ENCODE data around the gene LRFN5. TPM values are rescaled to one million over a fixed set of nuclear protein-coding genes. Genes with fewer than 3 reads are reported as not detected.

Gene LRFN5
- polyA plus RNA-seq, 1 of the 3 experiments (the other 2 are of a cell fraction): not detected

DNA sequence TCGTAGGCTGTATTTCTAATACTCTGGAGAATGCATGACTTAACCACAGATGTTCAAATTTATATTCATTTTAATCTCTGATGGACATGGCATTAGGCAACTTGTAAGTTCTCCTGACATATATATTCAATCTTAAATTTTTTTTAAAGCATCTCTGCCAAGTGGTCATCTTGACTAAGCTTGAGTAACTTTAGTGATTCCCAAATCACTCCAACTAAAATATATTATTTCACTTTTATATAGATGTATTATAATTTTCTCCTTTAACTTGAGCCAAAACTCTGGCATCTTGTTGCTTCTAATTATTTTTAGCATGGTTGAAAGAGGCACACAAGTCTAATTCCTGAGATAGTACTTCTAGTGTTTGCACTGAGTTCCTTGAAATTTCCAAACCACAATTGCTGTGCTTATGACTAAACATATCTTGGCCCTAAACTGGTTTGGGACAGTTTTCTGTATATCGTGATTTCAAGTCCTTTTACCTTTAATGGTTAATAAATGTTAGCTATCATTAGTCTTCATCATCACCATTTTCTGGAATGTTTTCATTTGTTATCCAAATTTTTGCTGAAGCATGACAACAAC is 8.4 kb downstream of the LRFN5 start:
- CTCF ChIA-PET: no interaction called here
- no peaks in the 10 kb centered on the region; the same call in 1 of the 2 replicates for H3K27me3 ChIP-seq (ENCODE audit: insufficient read depth)
- no peaks in the 10 kb centered on the region for H3K4me1 ChIP-seq (ENCODE audit: control insufficient read depth in 1 of 2, insufficient read depth in 2 of 2, low read depth in 1 of 2, low read length in 1 of 2)
- POLR2A ChIA-PET: no interaction called here
- no peaks in the 10 kb centered on the region for H3K36me3 ChIP-seq (replicated peaks in 1 of 2; ENCODE audit: control insufficient read depth in 1 of 2, insufficient read depth in 2 of 2, low read length in 1 of 2)
- H4K20me1 ChIP-seq (ENCODE audit: insufficient read depth): no peaks in the 10 kb centered on the region
- H3K4me3 ChIP-seq (ENCODE audit: low read depth in 2 of 2, low read length in 1 of 2): no peak overlapping the region
- no peak overlapping the region for H3K9ac ChIP-seq
- no peak overlapping the region for H3K4me2 ChIP-seq
- H3F3A ChIP-seq (replicated peaks; ENCODE audit: insufficient read depth): no peaks in the 10 kb centered on the region
- H3K79me2 ChIP-seq (ENCODE audit: insufficient read depth): no peaks in the 10 kb centered on the region
- DNase-seq: no peak
- H3K27ac ChIP-seq (ENCODE audit: low read depth in 2 of 2, low read length in 1 of 2): no peak overlapping the region
- TF ChIP-seq TCF12 (IDR thresholded peaks at IDR 0.05) (no peak), JUND (IDR thresholded peaks at IDR 0.05) (no peak), SMC3 (IDR thresholded peaks at IDR 0.05; ENCODE audit: low read depth, low read length) (no peak), EZH2phosphoT487 (IDR thresholded peaks at IDR 0.05; ENCODE audit: borderline replicate concordance, low read depth) (no peak), GABPA (IDR thresholded peaks at IDR 0.05; ENCODE audit: low read depth) (no peak), RFX5 (IDR thresholded peaks at IDR 0.05; ENCODE audit: low read length) (no peak), TAF1 (IDR thresholded peaks at IDR 0.05; ENCODE audit: borderline replicate concordance, low read depth, low read length) (no peak), YY1 (IDR thresholded peaks at IDR 0.05; ENCODE audit: low read depth) (no peak), SIN3A (IDR thresholded peaks at IDR 0.05; ENCODE audit: borderline replicate concordance, low read depth, low read length) (no peak), NRF1 (IDR thresholded peaks at IDR 0.05; ENCODE audit: low read depth, low read length) (no peak)
- TF ChIP-seq, protein P1, sequence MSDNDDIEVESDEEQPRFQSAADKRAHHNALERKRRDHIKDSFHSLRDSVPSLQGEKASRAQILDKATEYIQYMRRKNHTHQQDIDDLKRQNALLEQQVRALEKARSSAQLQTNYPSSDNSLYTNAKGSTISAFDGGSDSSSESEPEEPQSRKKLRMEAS (IDR thresholded peaks at IDR 0.05; ENCODE audit: low read depth): no peak
- TF ChIP-seq, protein P2, sequence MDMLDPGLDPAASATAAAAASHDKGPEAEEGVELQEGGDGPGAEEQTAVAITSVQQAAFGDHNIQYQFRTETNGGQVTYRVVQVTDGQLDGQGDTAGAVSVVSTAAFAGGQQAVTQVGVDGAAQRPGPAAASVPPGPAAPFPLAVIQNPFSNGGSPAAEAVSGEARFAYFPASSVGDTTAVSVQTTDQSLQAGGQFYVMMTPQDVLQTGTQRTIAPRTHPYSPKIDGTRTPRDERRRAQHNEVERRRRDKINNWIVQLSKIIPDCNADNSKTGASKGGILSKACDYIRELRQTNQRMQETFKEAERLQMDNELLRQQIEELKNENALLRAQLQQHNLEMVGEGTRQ (IDR thresholded peaks at IDR 0.05; ENCODE audit: borderline replicate concordance, low read depth, low read length): no peak
- TF ChIP-seq, protein P3, sequence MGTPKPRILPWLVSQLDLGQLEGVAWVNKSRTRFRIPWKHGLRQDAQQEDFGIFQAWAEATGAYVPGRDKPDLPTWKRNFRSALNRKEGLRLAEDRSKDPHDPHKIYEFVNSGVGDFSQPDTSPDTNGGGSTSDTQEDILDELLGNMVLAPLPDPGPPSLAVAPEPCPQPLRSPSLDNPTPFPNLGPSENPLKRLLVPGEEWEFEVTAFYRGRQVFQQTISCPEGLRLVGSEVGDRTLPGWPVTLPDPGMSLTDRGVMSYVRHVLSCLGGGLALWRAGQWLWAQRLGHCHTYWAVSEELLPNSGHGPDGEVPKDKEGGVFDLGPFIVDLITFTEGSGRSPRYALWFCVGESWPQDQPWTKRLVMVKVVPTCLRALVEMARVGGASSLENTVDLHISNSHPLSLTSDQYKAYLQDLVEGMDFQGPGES (IDR thresholded peaks at IDR 0.05; ENCODE audit: low read depth, low read length): no peak
- TF ChIP-seq, protein P4, sequence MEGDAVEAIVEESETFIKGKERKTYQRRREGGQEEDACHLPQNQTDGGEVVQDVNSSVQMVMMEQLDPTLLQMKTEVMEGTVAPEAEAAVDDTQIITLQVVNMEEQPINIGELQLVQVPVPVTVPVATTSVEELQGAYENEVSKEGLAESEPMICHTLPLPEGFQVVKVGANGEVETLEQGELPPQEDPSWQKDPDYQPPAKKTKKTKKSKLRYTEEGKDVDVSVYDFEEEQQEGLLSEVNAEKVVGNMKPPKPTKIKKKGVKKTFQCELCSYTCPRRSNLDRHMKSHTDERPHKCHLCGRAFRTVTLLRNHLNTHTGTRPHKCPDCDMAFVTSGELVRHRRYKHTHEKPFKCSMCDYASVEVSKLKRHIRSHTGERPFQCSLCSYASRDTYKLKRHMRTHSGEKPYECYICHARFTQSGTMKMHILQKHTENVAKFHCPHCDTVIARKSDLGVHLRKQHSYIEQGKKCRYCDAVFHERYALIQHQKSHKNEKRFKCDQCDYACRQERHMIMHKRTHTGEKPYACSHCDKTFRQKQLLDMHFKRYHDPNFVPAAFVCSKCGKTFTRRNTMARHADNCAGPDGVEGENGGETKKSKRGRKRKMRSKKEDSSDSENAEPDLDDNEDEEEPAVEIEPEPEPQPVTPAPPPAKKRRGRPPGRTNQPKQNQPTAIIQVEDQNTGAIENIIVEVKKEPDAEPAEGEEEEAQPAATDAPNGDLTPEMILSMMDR (IDR thresholded peaks at IDR 0.05): no peak
- H3K9me3 ChIP-seq: no peaks in the 10 kb centered on the region
- H3K9me2 ChIP-seq: no peaks in the 10 kb centered on the region
- WGBS (ENCODE audit: low lambda C conversion rate): 4% methylated on average over 2 of the region's 2 CpGs
- no peak overlapping the region for H2AFZ ChIP-seq (ENCODE audit: low read depth)

All from SK-N-SH (cell line).